ENCODE results near the gene CELF1. TPM values are rescaled to one million over a fixed set of nuclear protein-coding genes. Genes with fewer than 3 reads are reported as not detected.
A peak's percentile ranks its signal among the peaks of the same experiment; 100 is the strongest.

The CELF1 gene
- total RNA-seq, 1 donor from 2014 or later = 76.3 TPM

DNA sequence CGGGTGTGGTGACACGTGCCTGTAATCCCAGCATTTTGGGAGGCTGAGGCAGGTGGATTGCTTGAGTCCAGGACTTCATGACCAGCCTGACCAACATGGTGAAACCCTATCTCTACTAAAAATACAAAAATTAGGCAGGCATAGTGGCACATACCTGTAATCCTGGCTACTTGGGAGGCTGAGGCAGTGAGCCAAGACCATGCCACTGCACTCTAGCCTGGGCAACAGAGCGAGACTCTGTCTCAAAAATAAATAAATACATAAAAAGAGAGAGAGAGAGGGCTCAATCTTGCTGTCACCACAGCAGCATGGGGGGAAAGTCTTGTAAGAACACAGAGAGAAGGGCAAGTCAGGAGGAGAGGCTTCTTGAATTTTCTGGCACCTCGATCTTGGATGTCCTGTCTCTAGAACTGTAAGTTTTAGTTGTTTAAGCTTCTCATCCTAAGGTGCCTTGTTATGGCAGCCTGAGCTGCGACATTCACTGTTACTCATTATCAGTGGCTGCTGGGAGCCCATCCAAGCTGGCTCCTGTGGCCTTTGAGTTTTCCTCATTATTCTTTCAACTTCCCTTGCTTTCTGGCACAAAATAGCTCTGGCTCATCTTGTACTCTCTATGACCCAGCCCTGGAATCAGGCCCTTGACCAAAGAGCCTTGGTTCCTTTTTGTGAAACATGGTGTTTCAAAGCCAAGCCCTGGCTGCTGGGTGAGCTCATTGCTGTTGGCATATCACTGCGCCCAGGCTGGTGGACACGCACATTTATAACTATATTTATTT is 118.7 kb downstream of the CELF1 start:
- no peak for DNase-seq (ENCODE audit: low read depth)
- H3K36me3 ChIP-seq (ENCODE audit: control insufficient read depth, insufficient read depth, low read length) = no peaks in the 10 kb centered on the region
- H3K4me3 ChIP-seq (ENCODE audit: low read depth, low read length) = no peak overlapping the region
- TF ChIP-seq, protein P1, sequence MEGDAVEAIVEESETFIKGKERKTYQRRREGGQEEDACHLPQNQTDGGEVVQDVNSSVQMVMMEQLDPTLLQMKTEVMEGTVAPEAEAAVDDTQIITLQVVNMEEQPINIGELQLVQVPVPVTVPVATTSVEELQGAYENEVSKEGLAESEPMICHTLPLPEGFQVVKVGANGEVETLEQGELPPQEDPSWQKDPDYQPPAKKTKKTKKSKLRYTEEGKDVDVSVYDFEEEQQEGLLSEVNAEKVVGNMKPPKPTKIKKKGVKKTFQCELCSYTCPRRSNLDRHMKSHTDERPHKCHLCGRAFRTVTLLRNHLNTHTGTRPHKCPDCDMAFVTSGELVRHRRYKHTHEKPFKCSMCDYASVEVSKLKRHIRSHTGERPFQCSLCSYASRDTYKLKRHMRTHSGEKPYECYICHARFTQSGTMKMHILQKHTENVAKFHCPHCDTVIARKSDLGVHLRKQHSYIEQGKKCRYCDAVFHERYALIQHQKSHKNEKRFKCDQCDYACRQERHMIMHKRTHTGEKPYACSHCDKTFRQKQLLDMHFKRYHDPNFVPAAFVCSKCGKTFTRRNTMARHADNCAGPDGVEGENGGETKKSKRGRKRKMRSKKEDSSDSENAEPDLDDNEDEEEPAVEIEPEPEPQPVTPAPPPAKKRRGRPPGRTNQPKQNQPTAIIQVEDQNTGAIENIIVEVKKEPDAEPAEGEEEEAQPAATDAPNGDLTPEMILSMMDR (IDR thresholded peaks at IDR 0.05; ENCODE audit: insufficient read depth, low read length, poor library complexity, severe bottlenecking) = no peak
- no peaks in the 10 kb centered on the region for H3K27me3 ChIP-seq (ENCODE audit: control insufficient read depth, insufficient read depth, low read length)

DNA sequence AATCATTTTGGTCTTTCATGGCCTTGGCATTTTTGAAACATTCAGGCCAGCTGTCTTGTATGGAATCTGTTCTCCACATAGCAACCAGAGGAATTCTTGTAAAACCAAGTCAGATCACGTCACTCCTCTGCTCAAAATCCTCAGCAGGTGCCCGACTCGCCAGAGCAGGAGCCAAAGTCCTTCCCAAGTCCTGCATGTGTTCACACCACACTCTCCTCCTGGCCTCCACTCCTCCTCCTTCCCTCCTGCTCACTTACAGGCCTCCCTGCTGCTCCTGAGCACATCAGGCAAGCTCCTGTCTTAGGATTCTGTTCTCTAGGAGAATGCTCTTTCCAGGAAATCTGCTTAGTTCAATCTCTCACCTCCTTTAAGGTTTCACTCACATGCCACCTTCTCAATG is 119.8 kb downstream of the CELF1 start:
- TF ChIP-seq, protein P1 (IDR thresholded peaks at IDR 0.05; ENCODE audit: insufficient read depth, low read length, poor library complexity, severe bottlenecking) = no peak
- Histone ChIP-seq H3K36me3 (ENCODE audit: control insufficient read depth, insufficient read depth, low read length) (no peaks in the 10 kb centered on the region), H3K27me3 (ENCODE audit: control insufficient read depth, insufficient read depth, low read length) (no peaks in the 10 kb centered on the region), H3K4me3 (ENCODE audit: low read depth, low read length) (no peak overlapping the region)
- DNase-seq (ENCODE audit: low read depth) = no peak

DNA sequence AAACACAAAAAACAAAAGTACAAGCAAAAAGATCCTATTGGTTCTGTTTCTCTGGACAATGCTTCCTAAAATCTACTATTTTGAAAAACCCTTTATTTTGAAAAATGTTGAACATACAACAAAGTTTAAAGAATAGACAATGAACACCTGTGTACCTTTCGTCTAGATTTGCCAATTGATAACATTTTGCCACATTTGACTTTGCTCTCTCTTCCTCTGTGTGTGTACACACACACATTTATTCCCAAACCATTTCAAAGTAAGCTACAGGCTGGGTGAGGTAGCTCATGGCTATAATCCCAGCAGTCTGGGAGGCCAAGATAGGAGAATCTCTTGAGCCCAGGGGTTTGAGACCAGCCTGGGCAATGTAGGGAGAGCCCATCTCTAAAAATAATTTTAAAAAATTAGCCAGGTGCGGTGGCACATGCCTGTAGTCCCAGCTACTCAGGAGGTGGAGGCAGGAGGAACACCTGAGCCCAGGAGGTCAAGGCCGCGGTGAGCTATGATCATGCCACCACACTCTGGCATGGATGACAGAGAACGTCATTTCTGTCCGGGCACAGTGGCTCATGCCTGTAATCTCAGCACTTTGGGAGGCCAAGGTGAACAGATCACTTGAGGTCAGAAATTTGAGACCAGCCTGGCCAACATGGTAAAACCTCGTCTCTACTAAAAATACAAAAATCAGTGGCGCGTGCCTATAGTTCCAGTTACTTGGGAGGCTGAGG is 121.4 kb downstream of the CELF1 start:
- TF ChIP-seq, protein P1 (IDR thresholded peaks at IDR 0.05; ENCODE audit: insufficient read depth, low read length, poor library complexity, severe bottlenecking) = no peak

DNA sequence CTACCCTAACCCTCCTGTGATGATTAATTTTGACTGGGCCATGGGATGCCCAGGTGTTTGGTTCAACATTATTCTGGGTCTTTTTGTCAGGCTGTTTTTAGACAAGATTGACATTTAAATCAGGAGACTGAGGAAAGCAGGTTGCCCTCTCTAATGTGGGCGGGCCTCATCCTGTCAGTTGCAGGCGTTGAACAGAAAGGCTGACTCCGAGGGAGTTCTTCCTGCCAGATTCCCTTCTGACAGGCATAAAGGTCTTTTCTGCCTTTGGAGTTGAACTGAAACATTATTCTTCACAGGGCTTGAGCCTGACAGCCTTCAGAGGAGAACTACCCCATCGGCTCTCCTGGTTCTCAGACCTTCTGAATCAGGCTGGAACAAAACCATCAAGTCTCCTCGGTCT is 122.4 kb downstream of the CELF1 start:
- no peaks in the 10 kb centered on the region for H3K36me3 ChIP-seq (ENCODE audit: control insufficient read depth, insufficient read depth, low read length)
- DNase-seq (ENCODE audit: low read depth) = no peak
- no peak overlapping the region for H3K4me3 ChIP-seq (ENCODE audit: low read depth, low read length)
- H3K27me3 ChIP-seq (ENCODE audit: control insufficient read depth, insufficient read depth, low read length) = no peaks in the 10 kb centered on the region
- TF ChIP-seq, protein P1 (IDR thresholded peaks at IDR 0.05; ENCODE audit: insufficient read depth, low read length, poor library complexity, severe bottlenecking) = no peak

More for the DNA sequence above, 121.4 kb downstream of the CELF1 start:
- Histone ChIP-seq H3K4me3 (ENCODE audit: low read depth, low read length) (no peak overlapping the region), H3K36me3 (ENCODE audit: control insufficient read depth, insufficient read depth, low read length) (no peaks in the 10 kb centered on the region), H3K27me3 (ENCODE audit: control insufficient read depth, insufficient read depth, low read length) (no peaks in the 10 kb centered on the region)
- DNase-seq (ENCODE audit: low read depth) = no peak

DNA sequence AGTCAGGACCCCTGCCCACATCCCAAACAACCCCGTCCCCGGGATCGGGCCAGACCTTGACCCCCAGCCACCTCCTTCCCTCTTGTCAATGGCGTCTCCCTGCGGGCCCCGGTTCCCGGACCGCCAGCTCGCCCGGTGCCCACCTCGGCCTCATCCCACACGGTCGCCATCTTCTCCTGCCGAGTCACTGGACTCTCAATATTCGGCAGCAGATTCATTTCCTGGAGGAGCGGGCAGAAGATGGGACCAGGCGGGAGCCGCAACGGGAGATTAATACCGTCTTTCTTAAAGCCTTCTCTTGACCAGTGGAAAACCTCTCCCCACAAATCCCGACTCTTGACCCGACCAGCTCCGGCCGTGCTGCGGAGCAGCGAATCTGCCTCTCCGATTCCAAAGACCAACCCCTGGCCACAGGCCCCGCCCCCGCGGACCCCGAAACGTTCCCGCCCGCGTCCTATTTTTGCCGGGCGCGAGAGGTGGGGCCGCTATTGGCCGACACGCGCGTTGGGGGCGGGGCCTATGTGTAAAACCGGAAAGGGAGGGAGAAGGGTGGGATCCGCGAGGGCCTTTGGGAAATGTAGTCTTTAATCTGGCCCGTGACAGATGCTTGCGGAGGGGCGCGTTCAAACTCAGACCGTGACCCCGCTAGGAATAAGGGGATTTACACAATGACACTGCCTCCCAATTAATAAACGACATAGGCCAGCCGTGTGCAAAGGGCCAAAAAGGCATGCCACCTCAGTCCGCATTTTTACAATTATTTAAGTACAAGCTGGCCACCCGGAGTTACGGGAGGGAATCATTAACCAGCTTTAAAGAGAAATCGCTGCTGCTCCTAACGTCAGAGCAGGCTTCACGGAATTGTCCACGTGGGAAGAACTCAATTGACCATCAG is 126.6 kb downstream of the CELF1 start, which contains the start of gene PSMC3:
TSS of gene PSMC3 (minus strand) at position 378 of the 895 bp plus-strand sequence. CDS start at position 218, 160 bp downstream.
- DNase-seq (ENCODE audit: low read depth) = peak; percentile 69
- peaks cover 2% of the 10 kb centered on the region for H3K36me3 ChIP-seq (ENCODE audit: control insufficient read depth, insufficient read depth, low read length)
- no peaks in the 10 kb centered on the region for H3K27me3 ChIP-seq (ENCODE audit: control insufficient read depth, insufficient read depth, low read length)
- H3K4me3 ChIP-seq (ENCODE audit: low read depth, low read length) = peak within 1 kb of the TSS; percentile 99
- TF ChIP-seq, protein P1 (IDR thresholded peaks at IDR 0.05; ENCODE audit: insufficient read depth, low read length, poor library complexity, severe bottlenecking) = no peak

All from kidney epithelial cell (primary cell).